Mammary epithelial cell (primary cell): Measurements from ENCODE around the gene BLOC1S1.

Experiments
- EZH2 ChIP-seq: IDR thresholded peaks from 2 replicates; pipeline ENCODE4 v1.6.1; 2012; ENCODE audit warnings: low read length, inconsistent platforms, borderline replicate concordance
- TF ChIP-seq, protein P1 (sequence below), 2 donors: IDR thresholded peaks in 1 of 2; conservative IDR thresholded peaks in 1 of 2; 2 replicates each; pipeline ENCODE4 v1.5.1; 2011 to 2012; ENCODE audit warnings: inconsistent platforms in 2 of 2, low read length in 2 of 2, mild to moderate bottlenecking in 2 of 2, control low read depth in 1 of 2, low read depth in 1 of 2; ENCODE audit not compliant: insufficient read depth in 1 of 2; ENCODE audit errors: extremely low read depth in 1 of 2

GRCh38 chr12:55696796-55697462 is 18.9 kb upstream of the BLOC1S1 start:
- TF ChIP-seq, protein P1, sequence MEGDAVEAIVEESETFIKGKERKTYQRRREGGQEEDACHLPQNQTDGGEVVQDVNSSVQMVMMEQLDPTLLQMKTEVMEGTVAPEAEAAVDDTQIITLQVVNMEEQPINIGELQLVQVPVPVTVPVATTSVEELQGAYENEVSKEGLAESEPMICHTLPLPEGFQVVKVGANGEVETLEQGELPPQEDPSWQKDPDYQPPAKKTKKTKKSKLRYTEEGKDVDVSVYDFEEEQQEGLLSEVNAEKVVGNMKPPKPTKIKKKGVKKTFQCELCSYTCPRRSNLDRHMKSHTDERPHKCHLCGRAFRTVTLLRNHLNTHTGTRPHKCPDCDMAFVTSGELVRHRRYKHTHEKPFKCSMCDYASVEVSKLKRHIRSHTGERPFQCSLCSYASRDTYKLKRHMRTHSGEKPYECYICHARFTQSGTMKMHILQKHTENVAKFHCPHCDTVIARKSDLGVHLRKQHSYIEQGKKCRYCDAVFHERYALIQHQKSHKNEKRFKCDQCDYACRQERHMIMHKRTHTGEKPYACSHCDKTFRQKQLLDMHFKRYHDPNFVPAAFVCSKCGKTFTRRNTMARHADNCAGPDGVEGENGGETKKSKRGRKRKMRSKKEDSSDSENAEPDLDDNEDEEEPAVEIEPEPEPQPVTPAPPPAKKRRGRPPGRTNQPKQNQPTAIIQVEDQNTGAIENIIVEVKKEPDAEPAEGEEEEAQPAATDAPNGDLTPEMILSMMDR (conservative IDR thresholded peaks at IDR 0.05 in 1 of 2, IDR thresholded peaks at IDR 0.05 in 1 of 2; ENCODE audit: extremely low read depth in 1 of 2, insufficient read depth in 1 of 2, low read depth in 1 of 2, low read length in 2 of 2), result no peak
- no peak for TF ChIP-seq EZH2
